GM12878 (cell line): Measurements from ENCODE around the gene DNAJC3. TPM values are rescaled to one million over a fixed set of nuclear protein-coding genes. Genes with fewer than 3 reads are reported as not detected.

ENCODE experiments used
- ATAC-seq: fragments of 200-7000 bp; cut with Tn5 transposase; 3 replicates; pipeline ENCODE4 v1.9.1; 2020; ENCODE audit warnings: mild to moderate bottlenecking, moderate library complexity
- BruUV-seq: library from RNA; stranded (reverse); fragments of 400-500 nt; replicated peaks from 2 replicates; lab custom pipeline; 2021; lab: Mats Ljungman, UMichigan
- CTCF ChIA-PET: fragments of 300-600 bp; sonication (Branson Sonifier 250); formaldehyde crosslinking; extraction: SDS; loops from one replicate; lab custom pipeline; 2021; ENCODE audit warnings: inconsistent platforms; lab: Yijun Ruan, JAX
- POLR2A ChIA-PET: fragments of 350-600 bp; formaldehyde crosslinking; extraction: SDS; loops from one replicate; lab custom pipeline; 2021; ENCODE audit warnings: inconsistent platforms; lab: Charles Lee
- RAD21 ChIA-PET: fragments of 300-600 bp; sonication (Branson Sonifier 250); formaldehyde crosslinking; loops from one replicate; lab custom pipeline; 2023; ENCODE audit warnings: antibody characterized with exemption; ENCODE audit not compliant: unreplicated experiment; lab: Charles Lee
- SMC1A ChIA-PET: fragments of 300-600 bp; sonication (Branson Sonifier 250); formaldehyde crosslinking; loops from one replicate; lab custom pipeline; 2023; ENCODE audit not compliant: unreplicated experiment, uncharacterized antibody; lab: Charles Lee
- DNase-seq: peaks from one replicate; pipeline ENCODE4 v3.0.0-alpha.2; 2011; ENCODE audit warnings: low read depth, low spot score
- FAIRE-seq: peaks from 3 replicates; lab custom pipeline; 2011; peaks lifted over from hg19 to GRCh38; lab: Jason Lieb, UNC
- H2AFZ ChIP-seq: 2 replicates; pipeline ENCODE4 v1.6.0; 2011; ENCODE audit warnings: low read depth, low read length, control low read depth; ENCODE audit not compliant: control insufficient read depth
- H3K27ac ChIP-seq: 2 replicates; pipeline ENCODE4 v1.5.1; 2011; ENCODE audit warnings: control low read depth; ENCODE audit not compliant: control insufficient read depth, insufficient read depth
- H3K27me3 ChIP-seq, 2 experiments: replicated peaks in 1 of 2; 2 replicates each; pipeline versions ENCODE4 v1.6.0 to v1.6.1; 2011; ENCODE audit warnings: low read length in 1 of 2; ENCODE audit not compliant: control insufficient read depth in 2 of 2, insufficient read depth in 2 of 2
- H3K36me3 ChIP-seq, 2 experiments: 2 replicates each; pipeline ENCODE4 v1.5.1; 2011; ENCODE audit warnings: low read length in 1 of 2; ENCODE audit not compliant: control insufficient read depth in 2 of 2, insufficient read depth in 2 of 2
- H3K4me1 ChIP-seq: 2 replicates; pipeline ENCODE4 v1.6.1; 2011; ENCODE audit warnings: mild to moderate bottlenecking, low read length, moderate library complexity, mixed read lengths; ENCODE audit not compliant: control insufficient read depth, insufficient read depth
- H3K4me2 ChIP-seq: 2 replicates; pipeline ENCODE4 v1.6.0; 2011; ENCODE audit warnings: control low read depth; ENCODE audit not compliant: control insufficient read depth, insufficient read depth
- H3K4me3 ChIP-seq: fragments of 200-600 bp; sonication (generic); 2 replicates; pipeline ENCODE4 v1.5.1; 2016
- H3K79me2 ChIP-seq: 2 replicates; pipeline ENCODE4 v1.6.0; 2011; ENCODE audit warnings: low read length; ENCODE audit not compliant: control insufficient read depth, insufficient read depth
- H3K9ac ChIP-seq: 2 replicates; pipeline ENCODE4 v1.8.0; 2011; ENCODE audit warnings: low read length, control low read depth, mixed read lengths; ENCODE audit not compliant: control insufficient read depth, insufficient read depth
- H3K9me3 ChIP-seq: replicated peaks from 3 replicates; pipeline ENCODE4 v1.5.1; 2011; ENCODE audit warnings: mild to moderate bottlenecking, low read length; ENCODE audit not compliant: control insufficient read depth, insufficient read depth
- H4K20me1 ChIP-seq: 2 replicates; pipeline ENCODE4 v1.6.0; 2011; ENCODE audit not compliant: control insufficient read depth, insufficient read depth
- CTCF ChIP-seq, 3 experiments: IDR thresholded peaks in 2 of 3; conservative IDR thresholded peaks in 1 of 3; 2 replicates each; pipeline ENCODE4 v1.5.1; 2011; ENCODE audit warnings: low read depth in 3 of 3, low read length in 3 of 3, mild to moderate bottlenecking in 3 of 3, control low read depth in 2 of 3, moderate library complexity in 2 of 3, inconsistent platforms in 1 of 3, mixed read lengths in 1 of 3; ENCODE audit not compliant: control insufficient read depth in 2 of 3, insufficient read depth in 1 of 3; ENCODE audit errors: extremely low read depth in 1 of 3
- FOXK2 ChIP-seq: fragments of 450-650 bp; IDR thresholded peaks from 2 replicates; pipeline ENCODE4 v1.6.1; 2017; ENCODE audit warnings: mild to moderate bottlenecking, moderate library complexity
- NBN ChIP-seq: fragments of 450-650 bp; IDR thresholded peaks from 2 replicates; pipeline ENCODE4 v1.6.1; 2016
- PAX5 ChIP-seq: IDR thresholded peaks from 2 replicates; pipeline ENCODE4 v1.6.1; 2011; ENCODE audit warnings: low read depth, low read length, borderline replicate concordance
- POU2F2 ChIP-seq: IDR thresholded peaks from 3 replicates; pipeline ENCODE4 v1.6.1; 2011; ENCODE audit warnings: low read depth, mild to moderate bottlenecking, low read length, borderline replicate concordance
- RELB ChIP-seq: fragments of 450-650 bp; IDR thresholded peaks from 2 replicates; pipeline ENCODE4 v1.6.1; 2017; ENCODE audit warnings: low read depth, mild to moderate bottlenecking, moderate library complexity
- SIX5 ChIP-seq: IDR thresholded peaks from 2 replicates; pipeline ENCODE4 v1.6.1; 2011; ENCODE audit warnings: mild to moderate bottlenecking, low read depth, low read length, moderate library complexity; ENCODE audit not compliant: severe bottlenecking
- SKIL ChIP-seq: fragments of 450-650 bp; IDR thresholded peaks from 2 replicates; pipeline ENCODE4 v1.6.1; 2017; ENCODE audit warnings: mild to moderate bottlenecking, low read depth, inconsistent platforms; ENCODE audit not compliant: poor library complexity, severe bottlenecking
- SMC3 ChIP-seq: IDR thresholded peaks from 2 replicates; pipeline ENCODE4 v1.6.1; 2011; ENCODE audit warnings: low read length, improper control_type of control experiment, borderline replicate concordance
- WGBS: methylation state at CpG from one replicate; pipeline ENCODE4 v1.1.6; 2016; ENCODE audit warnings: low lambda C conversion rate; ENCODE audit not compliant: insufficient replicate concordance, insufficient coverage; ENCODE audit errors: missing lambda C conversion rate; 5-methylcytosine and 5-hydroxymethylcytosine counted together
- in situ Hi-C: fragments of 300-500 bp; cut with MboI; formaldehyde crosslinking; loops from 9 replicates; pipeline ENCODE4 v1.14.3; 2018; ENCODE audit warnings: mixed read lengths
- intact Hi-C: fragments of 100-400 bp; cut with micrococcal nuclease; formaldehyde crosslinking; loops from one replicate; pipeline ENCODE4 v1.14.2; 2022; ENCODE audit not compliant: unreplicated experiment
- polyA plus RNA-seq, 11 experiments: library from polyadenylated mRNA; depleted of rRNA in 4 of 11; unstranded in 6 of 11; stranded (reverse) in 5 of 11; fragments of >200 nt; fragmentation: Nextera tagmentation in 4 of 11; fragmentation: Illumina TruSeq in 1 of 11; extraction: Ambion mirVana in 4 of 11; extraction: Trizol in 1 of 11; gene quantifications; 1 replicate in 1 of 11; 2 replicates in 10 of 11; pipeline versions ENCODE4 v1.2.1 to v1.2.3, GENCODE V29; 2011 to 2016; ENCODE audit warnings: inconsistent platforms in 2 of 11, missing spikeins in 2 of 11, low read depth in 1 of 11
- total RNA-seq, 4 experiments: library from RNA; depleted of rRNA in 3 of 4; stranded (reverse); fragments of >200 nt in 3 of 4; fragmentation: Illumina TruSeq in 1 of 4; extraction: Trizol in 1 of 4; gene quantifications; 2 replicates each; pipeline versions ENCODE4 v1.2.1 to v1.2.3, GENCODE V29; 2013 to 2021
- TF ChIP-seq, protein P1 (sequence below): fragments of 450-650 bp; formaldehyde crosslinking; IDR thresholded peaks from 2 replicates; pipeline ENCODE4 v1.5.0; 2022; ENCODE audit warnings: mild to moderate bottlenecking, missing genetic modification characterization
- TF ChIP-seq, protein P2 (sequence below): IDR thresholded peaks from 2 replicates; pipeline ENCODE4 v1.6.1; 2011; ENCODE audit warnings: low read depth, low read length, improper control_type of control experiment, borderline replicate concordance

The DNAJC3 gene
- total and polyA plus RNA-seq, 10 of the 15 experiments (the other 5 are each of a cell fraction or from before 2014, with no cell fraction given) = 9.3 to 37.4 (median 19.0) TPM

GRCh38 chr13:95834134-95834765 lies 157.3 kb downstream of the DNAJC3 start:
- FAIRE-seq = peak; percentile 94
- BruUV-seq = no TSS peak
- TF ChIP-seq, protein P1, sequence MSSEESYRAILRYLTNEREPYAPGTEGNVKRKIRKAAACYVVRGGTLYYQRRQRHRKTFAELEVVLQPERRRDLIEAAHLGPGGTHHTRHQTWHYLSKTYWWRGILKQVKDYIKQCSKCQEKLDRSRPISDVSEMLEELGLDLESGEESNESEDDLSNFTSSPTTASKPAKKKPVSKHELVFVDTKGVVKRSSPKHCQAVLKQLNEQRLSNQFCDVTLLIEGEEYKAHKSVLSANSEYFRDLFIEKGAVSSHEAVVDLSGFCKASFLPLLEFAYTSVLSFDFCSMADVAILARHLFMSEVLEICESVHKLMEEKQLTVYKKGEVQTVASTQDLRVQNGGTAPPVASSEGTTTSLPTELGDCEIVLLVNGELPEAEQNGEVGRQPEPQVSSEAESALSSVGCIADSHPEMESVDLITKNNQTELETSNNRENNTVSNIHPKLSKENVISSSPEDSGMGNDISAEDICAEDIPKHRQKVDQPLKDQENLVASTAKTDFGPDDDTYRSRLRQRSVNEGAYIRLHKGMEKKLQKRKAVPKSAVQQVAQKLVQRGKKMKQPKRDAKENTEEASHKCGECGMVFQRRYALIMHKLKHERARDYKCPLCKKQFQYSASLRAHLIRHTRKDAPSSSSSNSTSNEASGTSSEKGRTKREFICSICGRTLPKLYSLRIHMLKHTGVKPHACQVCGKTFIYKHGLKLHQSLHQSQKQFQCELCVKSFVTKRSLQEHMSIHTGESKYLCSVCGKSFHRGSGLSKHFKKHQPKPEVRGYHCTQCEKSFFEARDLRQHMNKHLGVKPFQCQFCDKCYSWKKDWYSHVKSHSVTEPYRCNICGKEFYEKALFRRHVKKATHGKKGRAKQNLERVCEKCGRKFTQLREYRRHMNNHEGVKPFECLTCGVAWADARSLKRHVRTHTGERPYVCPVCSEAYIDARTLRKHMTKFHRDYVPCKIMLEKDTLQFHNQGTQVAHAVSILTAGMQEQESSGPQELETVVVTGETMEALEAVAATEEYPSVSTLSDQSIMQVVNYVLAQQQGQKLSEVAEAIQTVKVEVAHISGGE = no peak
- TF ChIP-seq, protein P2, sequence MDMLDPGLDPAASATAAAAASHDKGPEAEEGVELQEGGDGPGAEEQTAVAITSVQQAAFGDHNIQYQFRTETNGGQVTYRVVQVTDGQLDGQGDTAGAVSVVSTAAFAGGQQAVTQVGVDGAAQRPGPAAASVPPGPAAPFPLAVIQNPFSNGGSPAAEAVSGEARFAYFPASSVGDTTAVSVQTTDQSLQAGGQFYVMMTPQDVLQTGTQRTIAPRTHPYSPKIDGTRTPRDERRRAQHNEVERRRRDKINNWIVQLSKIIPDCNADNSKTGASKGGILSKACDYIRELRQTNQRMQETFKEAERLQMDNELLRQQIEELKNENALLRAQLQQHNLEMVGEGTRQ = no peak
- TF ChIP-seq FOXK2 (no peak), NBN (0 out of 2 replicates have a peak, but pooled peaks have one; percentile 17), RELB (no peak), SIX5 (no peak), POU2F2 (0 out of 3 replicates have a peak, but pooled peaks have one; percentile 23), CTCF (IDR thresholded peaks at IDR 0.05 in 2 of 3, conservative IDR thresholded peaks at IDR 0.05 in 1 of 3; ENCODE audit: control insufficient read depth in 2 of 3, extremely low read depth in 1 of 3, insufficient read depth in 1 of 3, low read depth in 3 of 3, low read length in 3 of 3) (peak; percentile 89 to 98 (median 94)), SMC3 (peak; percentile 95), PAX5 (no peak), SKIL (peak; percentile 29)

More at GRCh38 chr13:95834134-95834765, 157.3 kb downstream of the DNAJC3 start:
- POLR2A ChIA-PET = interaction anchor here (0.5 to 1.1 kb wide), 2 partner anchors 210 to 271 kb away, joined by 4 to 5 read pairs; no protein-coding TSS in a partner anchor
- Histone ChIP-seq H3K36me3 (no peaks in the 10 kb centered on the region), H2AFZ (peak overlapping the region; percentile 4; the same call in 1 of the 2 replicates), H3K27ac (no peak overlapping the region), H3K27me3 (no peaks in the 10 kb centered on the region), H3K4me1 (no peaks in the 10 kb centered on the region), H3K79me2 (no peaks in the 10 kb centered on the region), H3K4me3 (no peak overlapping the region), H3K9ac (no peak overlapping the region), H4K20me1 (no peaks in the 10 kb centered on the region), H3K9me3 (no peaks in the 10 kb centered on the region), H3K4me2 (no peak overlapping the region)
- CTCF ChIA-PET = interaction anchor here (0.5 to 8.1 kb wide), 54 partner anchors 9 to 649 kb away, joined by 3 to 192 read pairs (median 4); no protein-coding TSS in a partner anchor
- SMC1A ChIA-PET = interaction anchor here (0.6 to 6.3 kb wide), 24 partner anchors 10 to 340 kb away, joined by 3 to 139 read pairs (median 4); no protein-coding TSS in a partner anchor
- 0% methylated on average over 3 of the region's 3 CpGs for WGBS
- in situ Hi-C loops (loop anchor here (25.0 kb wide), 1 partner anchor 222 kb away; no protein-coding TSS in a partner anchor), intact Hi-C loops (loop anchor here (1.0 to 10.0 kb wide), 7 partner anchors 146 to 429 kb away; partner anchors contain the start of gene DNAJC3)
- RAD21 ChIA-PET = interaction anchor here (0.6 to 5.0 kb wide), 23 partner anchors 10 to 342 kb away, joined by 3 to 101 read pairs (median 4); no protein-coding TSS in a partner anchor
- peak; percentile 28 for DNase-seq
- peak; percentile 97 for ATAC-seq
